Endodermal cell (in vitro differentiated cells): ENCODE measurements around the gene BAIAP3. TPM values are rescaled to one million over a fixed set of nuclear protein-coding genes. Genes with fewer than 3 reads are reported as not detected.

Experiments
- DNase-seq: peaks from one replicate; pipeline ENCODE4 v3.0.0-alpha.2; 2017
- H3K27ac ChIP-seq: 2 replicates; pipeline ENCODE4 v1.5.1; 2013; ENCODE audit warnings: mild to moderate bottlenecking, low read depth, low read length, moderate library complexity
- H3K27me3 ChIP-seq: 2 replicates; pipeline ENCODE4 v1.6.1; 2013; ENCODE audit warnings: mild to moderate bottlenecking, low read length, moderate library complexity; ENCODE audit not compliant: insufficient read depth, control insufficient read depth, poor library complexity, severe bottlenecking
- H3K36me3 ChIP-seq: 2 replicates; pipeline ENCODE4 v1.7.0; 2013; ENCODE audit warnings: mild to moderate bottlenecking, low read length, moderate library complexity; ENCODE audit not compliant: control insufficient read depth, insufficient read depth
- H3K4me1 ChIP-seq: one replicate; pipeline ENCODE4 v1.7.0; 2013; ENCODE audit warnings: low read length; ENCODE audit not compliant: control insufficient read depth, insufficient read depth
- H3K4me3 ChIP-seq: 2 replicates; pipeline ENCODE4 v1.5.1; 2013; ENCODE audit warnings: mild to moderate bottlenecking, low read length, moderate library complexity
- H3K9ac ChIP-seq: 2 replicates; pipeline ENCODE4 v1.6.1; 2013; ENCODE audit warnings: mild to moderate bottlenecking, low read length, moderate library complexity; ENCODE audit not compliant: poor library complexity, severe bottlenecking; ENCODE audit errors: extremely low read depth
- H3K9me3 ChIP-seq: 2 replicates; pipeline ENCODE4 v1.6.1; 2013; ENCODE audit warnings: mild to moderate bottlenecking, low read length, moderate library complexity; ENCODE audit not compliant: control insufficient read depth
- H3K27ac Mint-ChIP-seq: 2 replicates; pipeline ENCODE4 v1.8.0; 2020; ENCODE audit warnings: mixed read lengths
- H3K27me3 Mint-ChIP-seq: 2 replicates; pipeline ENCODE4 v1.8.0; 2021; ENCODE audit warnings: mild to moderate bottlenecking, mixed read lengths; ENCODE audit not compliant: insufficient read depth
- H3K36me3 Mint-ChIP-seq: 2 replicates; pipeline ENCODE4 v1.8.0; 2020; ENCODE audit warnings: low read depth, mixed read lengths
- H3K4me1 Mint-ChIP-seq: 2 replicates; pipeline ENCODE4 v1.8.0; 2020; ENCODE audit warnings: mixed read lengths
- H3K4me3 Mint-ChIP-seq: 2 replicates; pipeline ENCODE4 v1.8.0; 2020; ENCODE audit warnings: mild to moderate bottlenecking, moderate library complexity, mixed read lengths
- H3K9me3 Mint-ChIP-seq: 2 replicates; pipeline ENCODE4 v1.8.0; 2020; ENCODE audit warnings: mild to moderate bottlenecking, mixed read lengths
- WGBS, 2 experiments: methylation state at CpG; one replicate each; pipeline versions ENCODE4 v1.1.5 to v1.1.7; 2013; ENCODE audit warnings: missing lambda C conversion rate in 2 of 2, mixed read lengths in 1 of 2; ENCODE audit not compliant: insufficient coverage in 1 of 2, insufficient read length in 1 of 2; 5-methylcytosine and 5-hydroxymethylcytosine counted together
- total RNA-seq, 2 donors: library from RNA; stranded (reverse); fragmentation: NEBNext Ultra II Directional in 1 of 2; extraction: Animal tissue kit (Norgen Biotek cat#: 25700) in 1 of 2; gene quantifications; 2 replicates in 1 of 2; 3 replicates in 1 of 2; pipeline ENCODE4 v1.2.1, GENCODE V29; 2021
- TF ChIP-seq, protein P1 (sequence below): fragments of 200-600 bp; sonication (generic); conservative IDR thresholded peaks from 2 replicates; pipeline ENCODE4 v1.5.0; 2021; ENCODE audit warnings: antibody characterized with exemption, mild to moderate bottlenecking

The BAIAP3 gene
- total RNA-seq, 2 donors from 2014 or later: 25.0 to 43.5 TPM

GRCh38 chr16:1318268-1318545 lies 15.2 kb upstream of the BAIAP3 start:
- H3K9ac ChIP-seq: no peak overlapping the region
- peaks cover 79% of the 10 kb centered on the region for H3K36me3 ChIP-seq
- 84 to 85% methylated on average over 9 of the region's 9 CpGs for WGBS, 2 experiments
- peak overlapping the region; percentile 33 for H3K27ac Mint-ChIP-seq
- no peaks in the 10 kb centered on the region for H3K4me1 Mint-ChIP-seq
- TF ChIP-seq, protein P1, sequence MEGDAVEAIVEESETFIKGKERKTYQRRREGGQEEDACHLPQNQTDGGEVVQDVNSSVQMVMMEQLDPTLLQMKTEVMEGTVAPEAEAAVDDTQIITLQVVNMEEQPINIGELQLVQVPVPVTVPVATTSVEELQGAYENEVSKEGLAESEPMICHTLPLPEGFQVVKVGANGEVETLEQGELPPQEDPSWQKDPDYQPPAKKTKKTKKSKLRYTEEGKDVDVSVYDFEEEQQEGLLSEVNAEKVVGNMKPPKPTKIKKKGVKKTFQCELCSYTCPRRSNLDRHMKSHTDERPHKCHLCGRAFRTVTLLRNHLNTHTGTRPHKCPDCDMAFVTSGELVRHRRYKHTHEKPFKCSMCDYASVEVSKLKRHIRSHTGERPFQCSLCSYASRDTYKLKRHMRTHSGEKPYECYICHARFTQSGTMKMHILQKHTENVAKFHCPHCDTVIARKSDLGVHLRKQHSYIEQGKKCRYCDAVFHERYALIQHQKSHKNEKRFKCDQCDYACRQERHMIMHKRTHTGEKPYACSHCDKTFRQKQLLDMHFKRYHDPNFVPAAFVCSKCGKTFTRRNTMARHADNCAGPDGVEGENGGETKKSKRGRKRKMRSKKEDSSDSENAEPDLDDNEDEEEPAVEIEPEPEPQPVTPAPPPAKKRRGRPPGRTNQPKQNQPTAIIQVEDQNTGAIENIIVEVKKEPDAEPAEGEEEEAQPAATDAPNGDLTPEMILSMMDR: no peak
- no peaks in the 10 kb centered on the region for H3K4me1 ChIP-seq
- no peaks in the 10 kb centered on the region for H3K9me3 ChIP-seq
- H3K27ac ChIP-seq: no peak overlapping the region
- no peak overlapping the region for H3K4me3 Mint-ChIP-seq
- H3K4me3 ChIP-seq: no peak overlapping the region
- no peaks in the 10 kb centered on the region for H3K27me3 Mint-ChIP-seq
- no peak for DNase-seq
- peaks cover 80% of the 10 kb centered on the region for H3K36me3 Mint-ChIP-seq
- H3K27me3 ChIP-seq: no peaks in the 10 kb centered on the region
- H3K9me3 Mint-ChIP-seq: no peaks in the 10 kb centered on the region

GRCh38 chr16:1319041-1319440 lies 14.4 kb upstream of the BAIAP3 start:
- H3K36me3 Mint-ChIP-seq: peaks cover 83% of the 10 kb centered on the region
- peak overlapping the region; percentile 52 for H3K27ac Mint-ChIP-seq
- Histone ChIP-seq H3K9me3 (no peaks in the 10 kb centered on the region), H3K36me3 (peaks cover 82% of the 10 kb centered on the region), H3K4me3 (no peak overlapping the region), H3K9ac (no peak overlapping the region), H3K27me3 (no peaks in the 10 kb centered on the region), H3K4me1 (no peaks in the 10 kb centered on the region), H3K27ac (no peak overlapping the region)
- TF ChIP-seq, protein P1: peak; percentile 31
- H3K4me3 Mint-ChIP-seq: no peak overlapping the region
- no peaks in the 10 kb centered on the region for H3K9me3 Mint-ChIP-seq
- DNase-seq: no peak
- H3K4me1 Mint-ChIP-seq: no peaks in the 10 kb centered on the region
- H3K27me3 Mint-ChIP-seq: no peaks in the 10 kb centered on the region
- 94 to 95% methylated on average over 32 to 33 of the region's 33 CpGs for WGBS, 2 experiments

- no peak overlapping the region for H3K27ac ChIP-seq
- H3K9ac ChIP-seq: no peak overlapping the region
- H3K36me3 ChIP-seq: peaks cover 82% of the 10 kb centered on the region
- 89 to 97% methylated on average over 10 to 12 of the region's 12 CpGs for WGBS, 2 experiments
- Mint-ChIP-seq H3K27ac (no peak overlapping the region), H3K36me3 (peaks cover 80% of the 10 kb centered on the region), H3K27me3 (no peaks in the 10 kb centered on the region), H3K4me3 (no peak overlapping the region), H3K4me1 (no peaks in the 10 kb centered on the region), H3K9me3 (no peaks in the 10 kb centered on the region)
- no peaks in the 10 kb centered on the region for H3K4me1 ChIP-seq
- no peak overlapping the region for H3K4me3 ChIP-seq
- H3K27me3 ChIP-seq: no peaks in the 10 kb centered on the region
- H3K9me3 ChIP-seq: no peaks in the 10 kb centered on the region
- no peak for DNase-seq
- TF ChIP-seq, protein P1: no peak
Measured at GRCh38 chr16:1320097-1320496, 13.3 kb upstream of the BAIAP3 start.
